Measurements from ENCODE around the gene EED. TPM values are rescaled to one million over a fixed set of nuclear protein-coding genes. Genes with fewer than 3 reads are reported as not detected.
A peak's percentile ranks its signal among the peaks of the same experiment; 100 is the strongest.

EED gene
- polyA plus RNA-seq, 1 donor (not counting 4 experiments of a cell fraction or from before 2014, with no cell fraction given), result 28.5 TPM

DNA sequence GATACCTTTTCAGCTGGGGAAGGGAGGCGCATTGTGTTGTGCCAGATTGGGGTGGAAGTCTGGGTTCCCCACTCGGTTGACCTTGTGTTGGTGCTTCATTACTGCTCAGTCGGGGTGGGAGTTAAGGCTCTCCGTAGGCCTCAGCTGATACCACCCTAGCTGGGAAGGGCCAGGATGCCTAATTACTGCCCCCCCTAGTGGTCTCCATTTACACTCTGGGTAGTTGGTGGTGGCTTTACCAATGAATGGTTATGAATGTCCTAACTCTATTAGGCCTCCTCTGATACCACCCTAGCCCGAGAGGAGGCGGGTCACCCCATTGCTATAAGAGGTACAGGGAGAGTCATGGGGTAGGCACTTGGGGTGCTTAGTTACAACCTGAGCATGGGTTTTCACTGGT lies 29.9 kb downstream of the EED start:
- Histone ChIP-seq H3K4me2 (ENCODE audit: control insufficient read depth, extremely low read depth, insufficient read depth, low read depth, low read length) (no peak overlapping the region), H3K4me3 (ENCODE audit: control insufficient read depth in 2 of 3, extremely low read depth in 1 of 3, insufficient read depth in 2 of 3, low read depth in 1 of 3, low read length in 3 of 3) (no peak overlapping the region), H3K9ac (ENCODE audit: control insufficient read depth, extremely low read depth, insufficient read depth, low read length) (no peak overlapping the region), H3K36me3 (ENCODE audit: control insufficient read depth in 2 of 2, extremely low read depth in 1 of 2, insufficient read depth in 2 of 2, low read length in 2 of 2) (peaks cover 4 to 12% of the 10 kb centered on the region in 2 experiments), H3K4me1 (ENCODE audit: control insufficient read depth, extremely low read depth, insufficient read depth, low read length) (peaks cover 4% of the 10 kb centered on the region), H3K9me3 (ENCODE audit: control insufficient read depth, low read depth, low read length) (no peaks in the 10 kb centered on the region), H3K79me2 (ENCODE audit: control insufficient read depth, insufficient read depth, low read length) (peaks cover 24% of the 10 kb centered on the region), H2AFZ (ENCODE audit: control insufficient read depth, low read length) (no peak overlapping the region), H3K9me1 (ENCODE audit: control insufficient read depth, extremely low read depth, insufficient read depth, low read length) (no peaks in the 10 kb centered on the region), H3K27me3 (ENCODE audit: control insufficient read depth, extremely low read depth, insufficient read depth, low read length) (no peaks in the 10 kb centered on the region), H4K20me1 (ENCODE audit: control insufficient read depth, extremely low read depth, insufficient read depth, low read length) (no peaks in the 10 kb centered on the region), H3K27ac (ENCODE audit: control insufficient read depth, insufficient read depth, low read length) (no peak overlapping the region)
- DNase-seq (ENCODE audit: low read depth, low spot score) (no peak), FAIRE-seq (no peak)
- dilution Hi-C loops (cut with MboI; ENCODE audit: extremely low pct_ligation_motif_present, low sequenced_read_pairs), result no loop called here
- TF ChIP-seq, protein P1, sequence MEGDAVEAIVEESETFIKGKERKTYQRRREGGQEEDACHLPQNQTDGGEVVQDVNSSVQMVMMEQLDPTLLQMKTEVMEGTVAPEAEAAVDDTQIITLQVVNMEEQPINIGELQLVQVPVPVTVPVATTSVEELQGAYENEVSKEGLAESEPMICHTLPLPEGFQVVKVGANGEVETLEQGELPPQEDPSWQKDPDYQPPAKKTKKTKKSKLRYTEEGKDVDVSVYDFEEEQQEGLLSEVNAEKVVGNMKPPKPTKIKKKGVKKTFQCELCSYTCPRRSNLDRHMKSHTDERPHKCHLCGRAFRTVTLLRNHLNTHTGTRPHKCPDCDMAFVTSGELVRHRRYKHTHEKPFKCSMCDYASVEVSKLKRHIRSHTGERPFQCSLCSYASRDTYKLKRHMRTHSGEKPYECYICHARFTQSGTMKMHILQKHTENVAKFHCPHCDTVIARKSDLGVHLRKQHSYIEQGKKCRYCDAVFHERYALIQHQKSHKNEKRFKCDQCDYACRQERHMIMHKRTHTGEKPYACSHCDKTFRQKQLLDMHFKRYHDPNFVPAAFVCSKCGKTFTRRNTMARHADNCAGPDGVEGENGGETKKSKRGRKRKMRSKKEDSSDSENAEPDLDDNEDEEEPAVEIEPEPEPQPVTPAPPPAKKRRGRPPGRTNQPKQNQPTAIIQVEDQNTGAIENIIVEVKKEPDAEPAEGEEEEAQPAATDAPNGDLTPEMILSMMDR (optimal IDR thresholded peaks at IDR 0.05 in 1 of 3, IDR thresholded peaks at IDR 0.05 in 1 of 3, conservative IDR thresholded peaks at IDR 0.05 in 1 of 3; ENCODE audit: extremely low read depth in 1 of 3, insufficient read depth in 2 of 3, low read length in 3 of 3), result peak in 2 of 3 experiments; percentile 19 to 27
- TF ChIP-seq EZH2 (IDR thresholded peaks at IDR 0.05; ENCODE audit: low read length), result no peak

DNA sequence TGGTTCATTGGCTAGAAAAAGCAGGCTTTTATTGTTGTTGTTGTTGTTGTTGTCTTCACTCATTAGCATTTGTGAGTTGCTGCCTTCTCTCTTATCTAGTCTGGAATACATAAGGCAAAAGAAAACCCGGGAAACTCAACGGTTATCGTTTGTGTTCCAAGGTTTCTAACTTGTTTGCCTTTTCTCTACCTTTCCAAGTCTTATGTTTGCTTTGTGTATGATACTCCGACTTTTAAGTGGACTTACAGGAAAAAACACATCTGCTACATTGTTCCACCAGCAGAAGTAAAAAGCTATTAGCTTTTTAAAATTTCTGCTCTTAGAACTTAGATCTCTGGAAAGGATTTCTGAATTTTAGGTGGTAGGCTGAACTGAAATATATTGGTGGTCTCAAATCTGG lies 30.4 kb downstream of the EED start:
- H3K9me1 ChIP-seq (ENCODE audit: control insufficient read depth, extremely low read depth, insufficient read depth, low read length), result no peaks in the 10 kb centered on the region
- H3K4me1 ChIP-seq (ENCODE audit: control insufficient read depth, extremely low read depth, insufficient read depth, low read length), result peaks cover 4% of the 10 kb centered on the region
- no peaks in the 10 kb centered on the region for H4K20me1 ChIP-seq (ENCODE audit: control insufficient read depth, extremely low read depth, insufficient read depth, low read length)
- H3K9ac ChIP-seq (ENCODE audit: control insufficient read depth, extremely low read depth, insufficient read depth, low read length), result no peak overlapping the region
- H3K4me3 ChIP-seq (ENCODE audit: control insufficient read depth in 2 of 3, extremely low read depth in 1 of 3, insufficient read depth in 2 of 3, low read depth in 1 of 3, low read length in 3 of 3), result no peak overlapping the region
- H3K36me3 ChIP-seq (ENCODE audit: control insufficient read depth in 2 of 2, extremely low read depth in 1 of 2, insufficient read depth in 2 of 2, low read length in 2 of 2), result peaks cover 2 to 12% of the 10 kb centered on the region in 2 experiments
- H2AFZ ChIP-seq (ENCODE audit: control insufficient read depth, low read length), result no peak overlapping the region
- H3K79me2 ChIP-seq (ENCODE audit: control insufficient read depth, insufficient read depth, low read length), result peaks cover 19% of the 10 kb centered on the region
- TF ChIP-seq, protein P1 (optimal IDR thresholded peaks at IDR 0.05 in 1 of 3, IDR thresholded peaks at IDR 0.05 in 1 of 3, conservative IDR thresholded peaks at IDR 0.05 in 1 of 3; ENCODE audit: extremely low read depth in 1 of 3, insufficient read depth in 2 of 3, low read length in 3 of 3), result no peak
- no peak for TF ChIP-seq EZH2 (IDR thresholded peaks at IDR 0.05; ENCODE audit: low read length)
- no peak for DNase-seq (ENCODE audit: low read depth, low spot score)
- H3K27ac ChIP-seq (ENCODE audit: control insufficient read depth, insufficient read depth, low read length), result no peak overlapping the region
- H3K27me3 ChIP-seq (ENCODE audit: control insufficient read depth, extremely low read depth, insufficient read depth, low read length), result no peaks in the 10 kb centered on the region
- no peak overlapping the region for H3K4me2 ChIP-seq (ENCODE audit: control insufficient read depth, extremely low read depth, insufficient read depth, low read depth, low read length)
- no peaks in the 10 kb centered on the region for H3K9me3 ChIP-seq (ENCODE audit: control insufficient read depth, low read depth, low read length)
- dilution Hi-C loops (cut with MboI; ENCODE audit: extremely low pct_ligation_motif_present, low sequenced_read_pairs), result no loop called here
- FAIRE-seq, result no peak
